HG03103 (cell line): ENCODE measurements around the gene HOXB1.
"Not testable (repeated sequence)": the region's sequence is repeated elsewhere in the genome, so short reads cannot be mapped to it uniquely, and the experiment has no call there.

Experiments used
- ATAC-seq: cut with Tn5 transposase; IDR thresholded peaks from one replicate; pipeline ENCODE4 v1.9.1; 2021; ENCODE audit warnings: low read depth; ENCODE audit not compliant: unreplicated experiment

The HOXB1 gene

GRCh38 chr17:48526608-48527546 lies 3.9 kb downstream of the HOXB1 start:
- no peak for ATAC-seq

GRCh38 chr17:48523010-48523409 lies 7.8 kb downstream of the HOXB1 start:
- no peak for ATAC-seq

- no peak for ATAC-seq
Observed at GRCh38 chr17:48522031-48522653, 8.7 kb downstream of the HOXB1 start.

GRCh38 chr17:48520631-48521079 lies 10.2 kb downstream of the HOXB1 start:
- no peak for ATAC-seq

- ATAC-seq = no peak
Observed at GRCh38 chr17:48519427-48519826, 11.4 kb downstream of the HOXB1 start.

GRCh38 chr17:48517478-48517877 lies 13.3 kb downstream of the HOXB1 start:
- ATAC-seq = no peak

GRCh38 chr17:48515925-48516900 lies 14.6 kb downstream of the HOXB1 start:
- no peak for ATAC-seq

- no peak for ATAC-seq
Observed at GRCh38 chr17:48514477-48514876, 16.3 kb downstream of the HOXB1 start.

GRCh38 chr17:48513666-48514455 lies 16.9 kb downstream of the HOXB1 start:
- no peak for ATAC-seq

GRCh38 chr17:48513097-48513496 lies 17.7 kb downstream of the HOXB1 start:
- ATAC-seq = no peak

- ATAC-seq = no peak
Observed at GRCh38 chr17:48510761-48511604, 19.8 kb downstream of the HOXB1 start.

GRCh38 chr17:48510381-48510760 lies 20.4 kb downstream of the HOXB1 start:
- ATAC-seq = no peak

- not testable (repeated sequence) for ATAC-seq
Observed at GRCh38 chr17:48509708-48510107, 21.1 kb downstream of the HOXB1 start.

- no peak for ATAC-seq
Observed at GRCh38 chr17:48506246-48506645, 24.6 kb downstream of the HOXB1 start.

- ATAC-seq = peak; percentile 86
Observed at GRCh38 chr17:48505788-48506187, 25.0 kb downstream of the HOXB1 start.

- ATAC-seq = no peak
Observed at GRCh38 chr17:48504953-48505352, 25.9 kb downstream of the HOXB1 start.

- no peak for ATAC-seq
Observed at GRCh38 chr17:48503747-48504146, 27.1 kb downstream of the HOXB1 start.

- ATAC-seq = no peak
Observed at GRCh38 chr17:48502901-48503300, 27.9 kb downstream of the HOXB1 start.

- no peak for ATAC-seq
Observed at GRCh38 chr17:48502312-48502711, 28.5 kb downstream of the HOXB1 start.
